ENCODE data around the gene MRPL40. TPM values are rescaled to one million over a fixed set of nuclear protein-coding genes. Genes with fewer than 3 reads are reported as not detected.

Gene MRPL40
- total RNA-seq, 1 donor: 34.4 TPM

GRCh38 chr22:19479355-19480172 is 47.2 kb downstream of the MRPL40 start, which contains the start of gene CDC45:
TSS of gene CDC45 (plus strand) at chr22:19479920. CDS start at chr22:19479969, 49 bp downstream.
- Histone ChIP-seq H3K36me3 (ENCODE audit: insufficient read depth, low read length) (peaks cover 16% of the 10 kb centered on the region), H3K4me2 (ENCODE audit: insufficient read depth, low read length) (peak within 1 kb of the TSS; percentile 99)

DNA sequence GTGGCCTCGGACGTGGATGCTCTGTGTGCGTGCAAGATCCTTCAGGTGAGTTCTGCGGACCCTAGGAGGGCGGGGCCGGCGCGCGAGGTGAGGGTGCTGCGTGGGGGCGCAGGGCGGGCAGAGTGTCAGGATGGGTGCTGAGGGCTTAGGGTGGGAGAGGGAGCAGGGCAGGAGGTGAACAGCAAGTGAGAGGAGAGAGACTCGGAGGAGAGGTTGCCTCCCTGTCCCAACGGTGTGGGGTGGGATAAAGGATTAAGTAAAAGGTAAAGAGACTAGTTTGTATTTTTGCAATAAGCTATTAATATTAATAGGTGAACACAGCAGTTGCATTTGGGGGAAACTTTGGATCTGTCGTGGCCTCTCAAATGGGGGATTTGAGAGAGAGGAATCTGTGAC is 47.8 kb downstream of the MRPL40 start:
- no peaks in the 10 kb centered on the region for H3K27me3 ChIP-seq (ENCODE audit: insufficient read depth, low read length)
- H4K20me1 ChIP-seq (ENCODE audit: insufficient read depth, low read length): peaks cover 26% of the 10 kb centered on the region
- peak overlapping the region; percentile 100 for H3K27ac ChIP-seq (ENCODE audit: low read depth, low read length)
- H3K4me2 ChIP-seq (ENCODE audit: insufficient read depth, low read length): peak overlapping the region; percentile 99
- H3K9me3 ChIP-seq (ENCODE audit: low read depth, low read length): no peaks in the 10 kb centered on the region
- no peak for TF ChIP-seq CTCF (IDR thresholded peaks at IDR 0.05; ENCODE audit: extremely low read depth, low read depth, low read length)
- peak overlapping the region; percentile 88 for H3K4me3 ChIP-seq (ENCODE audit: insufficient read depth, low read length)
- H2AFZ ChIP-seq (ENCODE audit: low read length): peak overlapping the region; percentile 97
- peaks cover 15% of the 10 kb centered on the region for H3K36me3 ChIP-seq (ENCODE audit: insufficient read depth, low read length)
- no peak for DNase-seq (ENCODE audit: insufficient read length, low spot score, missing footprints)
- H3K79me2 ChIP-seq (ENCODE audit: insufficient read depth, low read length): peaks cover 51% of the 10 kb centered on the region
- H3K4me1 ChIP-seq (ENCODE audit: insufficient read depth, low read length): peaks cover 22% of the 10 kb centered on the region

More at GRCh38 chr22:19479355-19480172, 47.2 kb downstream of the MRPL40 start, which contains the start of gene CDC45:
- no peaks in the 10 kb centered on the region for H3K27me3 ChIP-seq (ENCODE audit: insufficient read depth, low read length)
- peak within 1 kb of the TSS; percentile 88 for H3K4me3 ChIP-seq (ENCODE audit: insufficient read depth, low read length)
- H3K27ac ChIP-seq (ENCODE audit: low read depth, low read length): peak within 1 kb of the TSS; percentile 100
- peaks cover 22% of the 10 kb centered on the region for H3K4me1 ChIP-seq (ENCODE audit: insufficient read depth, low read length)
- TF ChIP-seq CTCF (IDR thresholded peaks at IDR 0.05; ENCODE audit: extremely low read depth, low read depth, low read length): no peak
- peaks cover 26% of the 10 kb centered on the region for H4K20me1 ChIP-seq (ENCODE audit: insufficient read depth, low read length)
- no peaks in the 10 kb centered on the region for H3K9me3 ChIP-seq (ENCODE audit: low read depth, low read length)
- DNase-seq (ENCODE audit: insufficient read length, low spot score, missing footprints): peak; percentile 98
- peaks cover 56% of the 10 kb centered on the region for H3K79me2 ChIP-seq (ENCODE audit: insufficient read depth, low read length)
- H2AFZ ChIP-seq (ENCODE audit: low read length): peak within 1 kb of the TSS; percentile 97

DNA sequence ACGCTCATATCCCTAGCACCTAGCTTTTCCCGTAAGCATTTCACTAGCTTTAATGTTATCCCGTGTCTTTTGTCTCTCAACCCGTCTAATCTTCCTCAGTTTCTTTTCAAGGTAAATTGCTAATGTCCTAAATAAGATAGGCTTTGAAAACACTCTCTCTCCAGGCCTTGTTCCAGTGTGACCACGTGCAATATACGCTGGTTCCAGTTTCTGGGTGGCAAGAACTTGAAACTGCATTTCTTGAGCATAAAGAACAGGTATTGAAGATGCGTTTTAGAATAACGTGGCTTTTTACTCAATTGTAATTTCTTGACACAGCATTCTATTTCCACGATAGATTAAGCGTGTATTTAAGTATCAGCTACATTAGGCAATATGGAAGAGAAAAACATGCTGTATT is 48.4 kb downstream of the MRPL40 start:
- Histone ChIP-seq H3K4me3 (ENCODE audit: insufficient read depth, low read length) (no peak overlapping the region), H3K36me3 (ENCODE audit: insufficient read depth, low read length) (peaks cover 13% of the 10 kb centered on the region), H4K20me1 (ENCODE audit: insufficient read depth, low read length) (peaks cover 22% of the 10 kb centered on the region), H3K27ac (ENCODE audit: low read depth, low read length) (no peak overlapping the region), H3K27me3 (ENCODE audit: insufficient read depth, low read length) (no peaks in the 10 kb centered on the region), H3K79me2 (ENCODE audit: insufficient read depth, low read length) (peaks cover 45% of the 10 kb centered on the region), H2AFZ (ENCODE audit: low read length) (peak overlapping the region; percentile 13), H3K4me1 (ENCODE audit: insufficient read depth, low read length) (peaks cover 22% of the 10 kb centered on the region), H3K4me2 (ENCODE audit: insufficient read depth, low read length) (peak overlapping the region; percentile 99), H3K9me3 (ENCODE audit: low read depth, low read length) (no peaks in the 10 kb centered on the region)
- TF ChIP-seq CTCF (IDR thresholded peaks at IDR 0.05; ENCODE audit: extremely low read depth, low read depth, low read length): no peak
- no peak for DNase-seq (ENCODE audit: insufficient read length, low spot score, missing footprints)

GRCh38 chr22:19482297-19482696 is 50.0 kb downstream of the MRPL40 start:
- Histone ChIP-seq H3K79me2 (ENCODE audit: insufficient read depth, low read length) (peaks cover 32% of the 10 kb centered on the region), H3K4me3 (ENCODE audit: insufficient read depth, low read length) (no peak overlapping the region), H2AFZ (ENCODE audit: low read length) (no peak overlapping the region), H3K9me3 (ENCODE audit: low read depth, low read length) (no peaks in the 10 kb centered on the region), H3K27ac (ENCODE audit: low read depth, low read length) (no peak overlapping the region), H4K20me1 (ENCODE audit: insufficient read depth, low read length) (peaks cover 14% of the 10 kb centered on the region), H3K27me3 (ENCODE audit: insufficient read depth, low read length) (no peaks in the 10 kb centered on the region), H3K36me3 (ENCODE audit: insufficient read depth, low read length) (peaks cover 13% of the 10 kb centered on the region), H3K4me2 (ENCODE audit: insufficient read depth, low read length) (no peak overlapping the region), H3K4me1 (ENCODE audit: insufficient read depth, low read length) (peaks cover 19% of the 10 kb centered on the region)
- TF ChIP-seq CTCF (IDR thresholded peaks at IDR 0.05; ENCODE audit: extremely low read depth, low read depth, low read length): no peak
- DNase-seq (ENCODE audit: insufficient read length, low spot score, missing footprints): no peak
